Loucy (cell line): ENCODE measurements around the gene KIF4A.

ENCODE experiments used
- H2AFZ ChIP-seq: fragments of 200-600 bp; sonication (generic); 2 replicates; pipeline ENCODE4 v1.6.0; 2016; ENCODE audit warnings: antibody characterized with exemption, mild to moderate bottlenecking, low read length, moderate library complexity
- H3F3A ChIP-seq: fragments of 200-600 bp; 2 replicates; pipeline ENCODE4 v1.6.0; 2016; ENCODE audit warnings: antibody characterized with exemption, low read depth, mild to moderate bottlenecking
- H3K27me3 ChIP-seq: fragments of 200-600 bp; sonication (generic); 2 replicates; pipeline ENCODE4 v1.6.1; 2014; ENCODE audit warnings: low read length, mild to moderate bottlenecking; ENCODE audit not compliant: insufficient read depth, poor library complexity, severe bottlenecking
- H3K36me3 ChIP-seq: fragments of 200-600 bp; sonication (generic); 2 replicates; pipeline ENCODE4 v1.6.1; 2016; ENCODE audit warnings: low read length; ENCODE audit not compliant: insufficient read depth
- H3K4me1 ChIP-seq: fragments of 200-600 bp; sonication (generic); 2 replicates; pipeline ENCODE4 v1.5.1; 2014; ENCODE audit warnings: low read length, mild to moderate bottlenecking; ENCODE audit not compliant: insufficient read depth, poor library complexity, severe bottlenecking
- H3K4me2 ChIP-seq: fragments of 200-600 bp; sonication (generic); 2 replicates; pipeline ENCODE4 v1.6.0; 2014; ENCODE audit warnings: antibody characterized with exemption, low read length, low read depth, mild to moderate bottlenecking; ENCODE audit not compliant: poor library complexity, severe bottlenecking
- H3K4me3 ChIP-seq: fragments of 200-600 bp; sonication (generic); 2 replicates; pipeline ENCODE4 v1.5.1; 2014; ENCODE audit warnings: low read length, mild to moderate bottlenecking, mixed read lengths; ENCODE audit not compliant: poor library complexity, severe bottlenecking
- H3K79me2 ChIP-seq: fragments of 200-600 bp; sonication (generic); 2 replicates; pipeline ENCODE4 v1.6.1; 2014; ENCODE audit warnings: low read length; ENCODE audit not compliant: insufficient read depth
- H3K9ac ChIP-seq: fragments of 200-600 bp; sonication (generic); 2 replicates; pipeline ENCODE4 v1.6.0; 2014; ENCODE audit warnings: mild to moderate bottlenecking, low read depth, low read length, moderate library complexity; ENCODE audit not compliant: poor library complexity, severe bottlenecking
- H3K9me2 ChIP-seq: fragments of 200-600 bp; sonication (generic); replicated peaks from 2 replicates; pipeline ENCODE4 v1.6.1; 2016; ENCODE audit warnings: low read depth, low read length, mixed read lengths
- H3K9me3 ChIP-seq: fragments of 200-600 bp; sonication (generic); 2 replicates; pipeline ENCODE4 v1.6.1; 2014; ENCODE audit warnings: mild to moderate bottlenecking, antibody characterized with exemption, low read length, low read depth; ENCODE audit not compliant: insufficient read depth
- H4K20me1 ChIP-seq: fragments of 200-600 bp; sonication (generic); 2 replicates; pipeline ENCODE4 v1.6.0; 2014; ENCODE audit warnings: antibody characterized with exemption, low read length, mild to moderate bottlenecking; ENCODE audit not compliant: insufficient read depth, poor library complexity, severe bottlenecking
- EZH2phosphoT487 ChIP-seq: fragments of 200-600 bp; IDR thresholded peaks from 2 replicates; pipeline ENCODE4 v1.6.1; 2018; ENCODE audit warnings: antibody characterized with exemption, mild to moderate bottlenecking, moderate library complexity, borderline replicate concordance
- TF ChIP-seq, protein P1 (sequence below): fragments of 200-600 bp; sonication (generic); conservative IDR thresholded peaks from 2 replicates; pipeline ENCODE4 v1.5.1; 2014; ENCODE audit warnings: mild to moderate bottlenecking, antibody characterized with exemption, low read length

KIF4A gene

DNA sequence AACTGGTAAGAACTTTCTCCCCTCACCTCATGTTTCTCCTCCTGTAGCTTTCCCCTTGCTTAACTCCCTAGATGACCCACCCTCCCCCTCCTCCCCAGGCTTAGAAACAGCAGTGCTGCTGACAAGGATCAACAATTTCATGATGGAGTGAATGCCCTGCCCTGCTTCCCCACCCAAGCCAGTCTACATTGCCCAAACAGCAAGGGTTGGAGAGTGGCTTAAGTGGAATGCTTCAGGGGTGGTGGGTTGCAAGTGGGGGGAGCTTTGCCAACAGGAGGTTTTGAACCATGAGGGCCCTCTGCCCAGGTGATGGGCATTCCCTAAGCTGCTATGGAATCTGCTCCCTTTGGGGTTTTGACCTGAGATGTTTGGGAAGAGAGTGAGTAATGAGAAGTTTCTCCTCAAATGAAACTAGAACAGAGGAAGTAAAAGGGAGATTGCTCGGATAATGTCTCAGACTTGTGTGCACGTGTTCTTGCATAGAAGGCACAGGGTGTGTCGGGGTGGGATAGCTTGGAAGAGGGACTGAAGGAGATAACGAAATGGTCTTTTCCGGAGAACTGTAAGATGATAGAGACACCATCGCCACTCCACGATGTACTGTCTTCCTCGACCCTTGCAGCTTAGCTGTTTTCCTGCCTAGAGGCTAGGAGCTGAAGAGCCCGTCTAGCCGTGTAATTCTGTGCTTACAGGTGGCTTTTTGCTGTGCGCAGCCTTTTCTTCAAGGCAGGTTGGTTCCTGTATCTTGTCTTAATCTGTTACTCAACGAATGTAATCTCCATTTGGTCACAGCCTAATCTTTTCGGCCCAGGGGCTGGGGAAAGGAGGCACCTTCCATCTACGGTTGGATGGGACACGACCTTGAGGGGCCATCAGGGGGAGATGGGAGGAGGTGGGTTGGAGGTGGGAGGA, 143.3 kb downstream of the KIF4A start:
- TF ChIP-seq, protein P1, sequence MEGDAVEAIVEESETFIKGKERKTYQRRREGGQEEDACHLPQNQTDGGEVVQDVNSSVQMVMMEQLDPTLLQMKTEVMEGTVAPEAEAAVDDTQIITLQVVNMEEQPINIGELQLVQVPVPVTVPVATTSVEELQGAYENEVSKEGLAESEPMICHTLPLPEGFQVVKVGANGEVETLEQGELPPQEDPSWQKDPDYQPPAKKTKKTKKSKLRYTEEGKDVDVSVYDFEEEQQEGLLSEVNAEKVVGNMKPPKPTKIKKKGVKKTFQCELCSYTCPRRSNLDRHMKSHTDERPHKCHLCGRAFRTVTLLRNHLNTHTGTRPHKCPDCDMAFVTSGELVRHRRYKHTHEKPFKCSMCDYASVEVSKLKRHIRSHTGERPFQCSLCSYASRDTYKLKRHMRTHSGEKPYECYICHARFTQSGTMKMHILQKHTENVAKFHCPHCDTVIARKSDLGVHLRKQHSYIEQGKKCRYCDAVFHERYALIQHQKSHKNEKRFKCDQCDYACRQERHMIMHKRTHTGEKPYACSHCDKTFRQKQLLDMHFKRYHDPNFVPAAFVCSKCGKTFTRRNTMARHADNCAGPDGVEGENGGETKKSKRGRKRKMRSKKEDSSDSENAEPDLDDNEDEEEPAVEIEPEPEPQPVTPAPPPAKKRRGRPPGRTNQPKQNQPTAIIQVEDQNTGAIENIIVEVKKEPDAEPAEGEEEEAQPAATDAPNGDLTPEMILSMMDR: no peak
- TF ChIP-seq EZH2phosphoT487: no peak
- Histone ChIP-seq H3K4me3 (peak overlapping the region; percentile 86), H3K9me3 (no peaks in the 10 kb centered on the region), H3K4me2 (peak overlapping the region; percentile 80), H3K79me2 (no peaks in the 10 kb centered on the region), H4K20me1 (no peaks in the 10 kb centered on the region), H3F3A (no peaks in the 10 kb centered on the region), H3K36me3 (no peaks in the 10 kb centered on the region), H2AFZ (peak overlapping the region; percentile 98), H3K4me1 (peaks cover 5% of the 10 kb centered on the region), H3K27me3 (no peaks in the 10 kb centered on the region), H3K9me2 (no peaks in the 10 kb centered on the region), H3K9ac (peak overlapping the region; percentile 81)

DNA sequence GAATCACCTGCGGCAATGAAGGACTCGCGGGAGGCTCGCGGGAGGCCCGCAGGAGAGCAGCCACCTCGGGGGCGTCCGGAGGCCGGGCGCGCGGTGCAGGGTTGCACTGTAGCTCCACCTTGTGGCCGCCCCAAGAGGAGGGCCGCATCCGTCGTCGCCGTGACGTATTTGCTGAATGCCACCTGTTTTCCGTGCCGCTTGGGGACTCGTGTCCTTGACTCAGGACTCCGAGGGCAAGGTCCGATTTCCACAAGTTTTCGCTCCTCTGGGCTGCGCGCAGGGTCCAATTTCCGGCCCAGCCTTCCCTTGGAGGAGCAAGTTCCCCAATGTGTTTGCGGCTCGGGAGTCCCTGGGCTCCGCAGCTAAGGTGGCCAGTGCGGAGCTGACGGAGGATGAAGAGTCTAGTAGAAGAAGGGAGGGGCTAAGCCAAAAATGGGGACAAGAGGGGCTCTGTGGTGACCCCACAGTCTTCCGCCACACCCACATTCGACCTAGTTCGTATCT, 144.0 kb downstream of the KIF4A start:
- no peak for TF ChIP-seq EZH2phosphoT487
- TF ChIP-seq, protein P1: peak; percentile 56
- H2AFZ ChIP-seq: peak overlapping the region; percentile 98

DNA sequence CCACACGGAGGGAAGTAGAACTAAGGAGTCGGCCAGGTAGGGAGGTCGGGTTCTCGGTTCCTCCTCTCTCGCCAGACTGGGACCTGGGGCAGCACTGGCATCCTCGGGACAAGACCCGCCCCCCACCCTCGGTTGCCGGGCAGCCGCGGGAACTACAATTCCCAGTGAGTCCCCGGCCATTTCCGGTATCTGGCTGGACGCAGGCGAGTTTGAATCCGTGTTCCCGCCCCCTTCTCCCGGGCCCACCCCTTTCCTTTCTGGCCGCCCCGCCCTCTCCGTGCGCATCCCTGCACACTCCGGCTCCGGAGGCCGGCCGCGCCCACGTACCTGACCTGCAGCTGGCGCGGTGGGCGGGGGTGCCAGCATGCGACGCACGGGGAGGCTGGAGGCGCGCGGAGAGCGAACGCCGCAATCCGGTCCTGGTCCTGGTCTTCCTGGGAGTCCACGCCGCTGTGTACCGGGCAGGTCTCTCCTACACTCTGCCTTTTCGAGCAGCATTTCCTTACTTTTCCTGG, 144.5 kb downstream of the KIF4A start:
- H3F3A ChIP-seq: no peaks in the 10 kb centered on the region
- peak overlapping the region; percentile 97 for H2AFZ ChIP-seq
- no peaks in the 10 kb centered on the region for H3K9me3 ChIP-seq
- no peaks in the 10 kb centered on the region for H4K20me1 ChIP-seq
- no peak for TF ChIP-seq EZH2phosphoT487
- TF ChIP-seq, protein P1: no peak
- no peaks in the 10 kb centered on the region for H3K27me3 ChIP-seq
- H3K36me3 ChIP-seq: no peaks in the 10 kb centered on the region
- H3K9me2 ChIP-seq: no peaks in the 10 kb centered on the region
- H3K79me2 ChIP-seq: no peaks in the 10 kb centered on the region
- H3K9ac ChIP-seq: peak overlapping the region; percentile 81
- H3K4me1 ChIP-seq: peaks cover 12% of the 10 kb centered on the region
- peak overlapping the region; percentile 80 for H3K4me2 ChIP-seq
- peak overlapping the region; percentile 86 for H3K4me3 ChIP-seq

More for the DNA sequence above, 144.0 kb downstream of the KIF4A start:
- no peaks in the 10 kb centered on the region for H3K36me3 ChIP-seq
- H3K9me3 ChIP-seq: no peaks in the 10 kb centered on the region
- H3K4me3 ChIP-seq: peak overlapping the region; percentile 86
- peak overlapping the region; percentile 81 for H3K9ac ChIP-seq
- H3K4me2 ChIP-seq: peak overlapping the region; percentile 80
- H3K27me3 ChIP-seq: no peaks in the 10 kb centered on the region
- H3F3A ChIP-seq: no peaks in the 10 kb centered on the region
- H3K9me2 ChIP-seq: no peaks in the 10 kb centered on the region
- no peaks in the 10 kb centered on the region for H3K79me2 ChIP-seq
- H4K20me1 ChIP-seq: no peaks in the 10 kb centered on the region
- peaks cover 9% of the 10 kb centered on the region for H3K4me1 ChIP-seq
